HepG2 (cell line): ENCODE data around the gene NEDD4. TPM values are rescaled to one million over a fixed set of nuclear protein-coding genes. Genes with fewer than 3 reads are reported as not detected.

ENCODE experiments used
- ATAC-seq: fragments of 200-7000 bp; cut with Tn5 transposase; 3 replicates; pipeline ENCODE4 v1.9.1; 2020; ENCODE audit warnings: mild to moderate bottlenecking, moderate library complexity
- BruUV-seq: library from RNA; stranded (reverse); fragments of 400-500 nt; replicated peaks from 2 replicates; lab custom pipeline; 2021; lab: Mats Ljungman, UMichigan
- CTCF ChIA-PET: fragments of 300-600 bp; formaldehyde crosslinking; extraction: SDS; loops from one replicate; lab custom pipeline; 2021; ENCODE audit warnings: low total read pairs, inconsistent platforms, low intra/inter-chr PET ratio; lab: Yijun Ruan, JAX
- POLR2A ChIA-PET: fragments of 350-600 bp; sonication (Branson Sonifier 250); formaldehyde crosslinking; loops from one replicate; lab custom pipeline; 2020; ENCODE audit warnings: antibody characterized with exemption, inconsistent platforms; lab: Yijun Ruan, JAX
- DNase-seq: peaks from one replicate; pipeline ENCODE4 v3.0.0-alpha.2; 2015; ENCODE audit warnings: low spot score
- FAIRE-seq: peaks from 3 replicates; lab custom pipeline; 2011; peaks lifted over from hg19 to GRCh38; lab: Jason Lieb, UNC
- H2AFZ ChIP-seq: one replicate; pipeline ENCODE4 v1.6.1; 2011; ENCODE audit warnings: low read length, inconsistent platforms
- H3K27ac ChIP-seq: fragments of 300-600 bp; 3 replicates; pipeline ENCODE4 v1.8.0; 2011; ENCODE audit warnings: mixed run types, mild to moderate bottlenecking, mixed read lengths, low read length, inconsistent platforms; ENCODE audit not compliant: insufficient read depth; ENCODE audit errors: extremely low read length
- H3K27me3 ChIP-seq, 2 experiments: fragments of 200-600 bp in 1 of 2; 2 replicates in 1 of 2; 3 replicates in 1 of 2; pipeline versions ENCODE4 v1.6.0 to v1.8.0; 2011; ENCODE audit warnings: low read length in 2 of 2, mild to moderate bottlenecking in 2 of 2, moderate library complexity in 2 of 2, inconsistent platforms in 1 of 2; ENCODE audit not compliant: insufficient read depth in 2 of 2, control insufficient read depth in 1 of 2
- H3K36me3 ChIP-seq, 2 experiments: fragments of 200-600 bp in 1 of 2; replicated peaks in 1 of 2; 2 replicates in 1 of 2; 3 replicates in 1 of 2; pipeline versions ENCODE4 v1.5.1 to v1.8.0; 2011; ENCODE audit warnings: low read length in 2 of 2, inconsistent platforms in 1 of 2; ENCODE audit not compliant: insufficient read depth in 2 of 2, control insufficient read depth in 1 of 2
- H3K4me1 ChIP-seq: 2 replicates; pipeline ENCODE4 v1.5.1; 2012; ENCODE audit warnings: low read length, inconsistent platforms; ENCODE audit not compliant: insufficient read depth
- H3K4me2 ChIP-seq: 2 replicates; pipeline ENCODE4 v1.6.0; 2011; ENCODE audit warnings: low read depth, low read length, inconsistent platforms
- H3K4me3 ChIP-seq, 3 experiments: fragments of 200-600 bp in 1 of 3; sonication (generic), shearing (Covaris generic) in 1 of 3; replicated peaks in 1 of 3; 2 replicates each; pipeline ENCODE4 v1.5.1; 2011 to 2016; ENCODE audit warnings: low read length in 3 of 3, inconsistent platforms in 2 of 3, low read depth in 2 of 3, mild to moderate bottlenecking in 2 of 3, control low read depth in 1 of 3, mixed read lengths in 1 of 3; ENCODE audit not compliant: insufficient read depth in 1 of 3
- H3K79me2 ChIP-seq: one replicate; pipeline ENCODE4 v1.6.1; 2011; ENCODE audit warnings: low read length, inconsistent platforms; ENCODE audit not compliant: insufficient read depth
- H3K9ac ChIP-seq: 2 replicates; pipeline ENCODE4 v1.6.0; 2011; ENCODE audit warnings: mild to moderate bottlenecking, low read depth, low read length, inconsistent platforms; ENCODE audit not compliant: insufficient read depth
- H3K9me3 ChIP-seq: 2 replicates; pipeline ENCODE4 v1.5.1; 2012; ENCODE audit warnings: mild to moderate bottlenecking, low read length
- H4K20me1 ChIP-seq: 2 replicates; pipeline ENCODE4 v1.6.0; 2011; ENCODE audit warnings: inconsistent platforms, mild to moderate bottlenecking, low read length, moderate library complexity; ENCODE audit not compliant: insufficient read depth
- ARNT2 ChIP-seq: sonication (generic); formaldehyde crosslinking; IDR thresholded peaks from 2 replicates; pipeline ENCODE4 v1.8.0; 2022; ENCODE audit warnings: mild to moderate bottlenecking, low read depth, missing genetic modification reagents, moderate library complexity
- CBX1 ChIP-seq: IDR thresholded peaks from one replicate; pipeline ENCODE4 v1.6.1; 2016; ENCODE audit warnings: antibody characterized with exemption, low read depth
- IRF9 ChIP-seq: sonication (generic); formaldehyde crosslinking; IDR thresholded peaks from 2 replicates; pipeline ENCODE4 v1.8.0; 2022; ENCODE audit warnings: missing genetic modification reagents, mild to moderate bottlenecking, borderline replicate concordance
- KLF6 ChIP-seq: IDR thresholded peaks from 2 replicates; pipeline ENCODE4 v1.8.0; 2016; ENCODE audit warnings: missing biosample characterization, missing genetic modification reagents
- RFXAP ChIP-seq: sonication (generic); formaldehyde crosslinking; IDR thresholded peaks from 2 replicates; pipeline ENCODE4 v1.4.0; 2020; ENCODE audit warnings: missing genetic modification reagents, borderline replicate concordance
- SMYD3 ChIP-seq: sonication (generic); formaldehyde crosslinking; IDR thresholded peaks from 2 replicates; pipeline ENCODE4 v1.8.1; 2023; ENCODE audit warnings: mild to moderate bottlenecking, missing genetic modification reagents
- UBTF ChIP-seq: sonication (generic); formaldehyde crosslinking; IDR thresholded peaks from 2 replicates; pipeline ENCODE4 v1.4.0; 2020; ENCODE audit warnings: mild to moderate bottlenecking, missing genetic modification reagents
- ZGPAT ChIP-seq: IDR thresholded peaks from 2 replicates; pipeline ENCODE4 v1.6.1; 2016; ENCODE audit warnings: mild to moderate bottlenecking
- ZNF879 ChIP-seq: sonication (generic); formaldehyde crosslinking; IDR thresholded peaks from 2 replicates; pipeline ENCODE4 v1.8.1; 2023; ENCODE audit warnings: missing genetic modification reagents
- WGBS: methylation state at CpG from one replicate; pipeline ENCODE4 v1.1.6; 2017; ENCODE audit warnings: low lambda C conversion rate; 5-methylcytosine and 5-hydroxymethylcytosine counted together
- in situ Hi-C: cut with HindIII; loops from 2 replicates; pipeline ENCODE4 v1.10.0; 2017; ENCODE audit warnings: low pct_unique_long_range_greater_than_20kb; ENCODE audit not compliant: extremely low pct_ligation_motif_present
- intact Hi-C: fragments of 100-400 bp; cut with micrococcal nuclease; formaldehyde crosslinking; loops from one replicate; pipeline ENCODE4 v1.10.0; 2022; ENCODE audit not compliant: unreplicated experiment
- polyA plus RNA-seq, 8 experiments: library from polyadenylated mRNA; depleted of rRNA in 3 of 8; stranded (reverse) in 7 of 8; unstranded in 1 of 8; fragments of >200 nt; fragmentation: Illumina TruSeq in 4 of 8; extraction: Trizol in 4 of 8; gene quantifications; 2 replicates each; pipeline versions ENCODE4 v1.2.1 to v1.2.3, GENCODE V29; 2011 to 2016; ENCODE audit warnings: low read depth in 4 of 8, missing spikeins in 1 of 8, mixed read lengths in 1 of 8; ENCODE audit not compliant: insufficient read depth in 1 of 8
- total RNA-seq, 5 experiments: library from RNA; depleted of rRNA; stranded (reverse); fragments of >200 nt; fragmentation: Illumina TruSeq; extraction: Trizol; gene quantifications; 2 replicates each; pipeline ENCODE4 v1.2.3, GENCODE V29; 2016; ENCODE audit warnings: low read depth in 1 of 5

NEDD4 gene
- total and polyA plus RNA-seq, 2 of the 13 experiments (the other 11 are each of a cell fraction or from before 2014, with no cell fraction given): 10.4 to 13.0 TPM

- TF ChIP-seq UBTF (CRISPR knock-in tag) (no peak), KLF6 (CRISPR knock-in tag) (no peak), IRF9 (no peak), ZNF879 (CRISPR knock-in tag) (no peak), SMYD3 (no peak), ZGPAT (CRISPR knock-in tag) (no peak)
- TF ChIP-seq, all 625 proteins: peak for 0
Observed at GRCh38 chr15:55893852-55894251, 99.6 kb downstream of the NEDD4 start (continued).

GRCh38 chr15:55891196-55891595 lies 102.2 kb downstream of the NEDD4 start:
- Histone ChIP-seq H4K20me1 (no peaks in the 10 kb centered on the region), H3K27me3 (no peaks in the 10 kb centered on the region), H3K4me2 (no peak overlapping the region), H3K9ac (no peak overlapping the region), H3K4me3 (no peak overlapping the region), H3K36me3 (no peaks in the 10 kb centered on the region), H3K79me2 (no peaks in the 10 kb centered on the region), H2AFZ (no peak overlapping the region), H3K9me3 (peaks cover 13% of the 10 kb centered on the region), H3K27ac (no peak overlapping the region), H3K4me1 (no peaks in the 10 kb centered on the region)
- in situ Hi-C loops: no loop called here
- DNase-seq: no peak
- no peak for FAIRE-seq
- intact Hi-C loops: no loop called here
- no peak for ATAC-seq
- POLR2A ChIA-PET: no interaction called here
- CTCF ChIA-PET: no interaction called here
- TF ChIP-seq CBX1 (no peak), RFXAP (CRISPR knock-in tag) (no peak), ARNT2 (CRISPR knock-in tag) (no peak)
- BruUV-seq: no TSS peak
- 75% methylated on average over 1 of the region's 1 CpG for WGBS
